ENCODE measurements around the gene PLCH1. TPM values are rescaled to one million over a fixed set of nuclear protein-coding genes. Genes with fewer than 3 reads are reported as not detected.
A peak's percentile ranks its signal among the peaks of the same experiment; 100 is the strongest.

Gene PLCH1
- total RNA-seq, 4 donors from 2014 or later = 1.4 to 7.0 (median 2.0) TPM

GRCh38 chr3:155741101-155741500, 3.8 kb downstream of the PLCH1 start:
- no peak overlapping the region for H3K27ac ChIP-seq
- no peaks in the 10 kb centered on the region for H3K9me3 ChIP-seq
- WGBS, 2 donors = 77 to 92% methylated on average over 3 of the region's 3 CpGs
- peaks cover 0 to 17% (median 0%) of the 10 kb centered on the region in 4 donors for H3K4me1 ChIP-seq
- no peak for DNase-seq (ENCODE audit: low spot score in 2 of 2)
- no peaks in the 10 kb centered on the region for H3K27me3 ChIP-seq
- no peak overlapping the region for H3K4me3 ChIP-seq
- no peak for TF ChIP-seq POLR2A (IDR thresholded peaks at IDR 0.05)
- TF ChIP-seq CTCF (IDR thresholded peaks at IDR 0.05) = no peak
- TF ChIP-seq EP300 (IDR thresholded peaks at IDR 0.05) = no peak
- H3K36me3 ChIP-seq = no peaks in the 10 kb centered on the region

- no peak overlapping the region for H3K4me3 ChIP-seq
- H3K27ac ChIP-seq = no peak overlapping the region
- no peaks in the 10 kb centered on the region for H3K9me3 ChIP-seq
- 39 to 40% methylated on average over 5 of the region's 5 CpGs for WGBS, 2 donors
- H3K36me3 ChIP-seq = no peaks in the 10 kb centered on the region
- no peak for TF ChIP-seq CTCF (IDR thresholded peaks at IDR 0.05)
- no peak for TF ChIP-seq POLR2A (IDR thresholded peaks at IDR 0.05)
- TF ChIP-seq EP300 (IDR thresholded peaks at IDR 0.05) = no peak
- H3K27me3 ChIP-seq = no peaks in the 10 kb centered on the region
- no peak for DNase-seq (ENCODE audit: low spot score in 2 of 2)
- H3K4me1 ChIP-seq = peaks cover 0 to 10% (median 0%) of the 10 kb centered on the region in 4 donors
Measured at GRCh38 chr3:155739154-155739553, 5.7 kb downstream of the PLCH1 start.

GRCh38 chr3:155738580-155739076, 6.2 kb downstream of the PLCH1 start:
- 88 to 90% methylated on average over 13 of the region's 13 CpGs for WGBS, 2 donors
- Histone ChIP-seq H3K27ac (no peak overlapping the region), H3K27me3 (no peaks in the 10 kb centered on the region), H3K4me3 (no peak overlapping the region), H3K36me3 (no peaks in the 10 kb centered on the region), H3K9me3 (no peaks in the 10 kb centered on the region), H3K4me1 (peaks cover 0 to 5% (median 0%) of the 10 kb centered on the region in 4 donors)
- no peak for DNase-seq (ENCODE audit: low spot score in 2 of 2)
- TF ChIP-seq EP300 (IDR thresholded peaks at IDR 0.05) = no peak
- TF ChIP-seq POLR2A (IDR thresholded peaks at IDR 0.05) = no peak
- no peak for TF ChIP-seq CTCF (IDR thresholded peaks at IDR 0.05)

GRCh38 chr3:155737844-155738460, 6.9 kb downstream of the PLCH1 start:
- no peaks in the 10 kb centered on the region for H3K4me1 ChIP-seq
- no peak for DNase-seq (ENCODE audit: low spot score in 2 of 2)
- WGBS, 2 donors = 53 to 55% methylated on average over 8 of the region's 8 CpGs
- peak overlapping the region in 1 of 4 donors; percentile 40 for H3K27ac ChIP-seq
- no peaks in the 10 kb centered on the region for H3K27me3 ChIP-seq
- TF ChIP-seq POLR2A (IDR thresholded peaks at IDR 0.05) (no peak), EP300 (IDR thresholded peaks at IDR 0.05) (no peak), CTCF (IDR thresholded peaks at IDR 0.05) (no peak)
- no peaks in the 10 kb centered on the region for H3K36me3 ChIP-seq
- no peaks in the 10 kb centered on the region for H3K9me3 ChIP-seq
- H3K4me3 ChIP-seq = no peak overlapping the region

- no peaks in the 10 kb centered on the region for H3K36me3 ChIP-seq
- H3K27ac ChIP-seq = no peak overlapping the region
- H3K27me3 ChIP-seq = no peaks in the 10 kb centered on the region
- no peak for TF ChIP-seq CTCF (IDR thresholded peaks at IDR 0.05)
- TF ChIP-seq POLR2A (IDR thresholded peaks at IDR 0.05) = no peak
- no peak for TF ChIP-seq EP300 (IDR thresholded peaks at IDR 0.05)
- no peak overlapping the region for H3K4me3 ChIP-seq
- no peak for DNase-seq (ENCODE audit: low spot score in 2 of 2)
- no peaks in the 10 kb centered on the region for H3K4me1 ChIP-seq
- WGBS, 2 donors = 53 to 59% methylated on average over 4 of the region's 4 CpGs
- no peaks in the 10 kb centered on the region for H3K9me3 ChIP-seq
Measured at GRCh38 chr3:155736381-155736780, 8.5 kb downstream of the PLCH1 start.

Measured in tibial nerve (tissue), 4 donors.